Stimulated activated CD8-positive, alpha-beta memory T cell treated with anti-CD3 and anti-CD28 coated beads, Interleukin-12 subunit alpha, Interleukin-12 subunit beta, amount 100 ng/mL, for 4 hours (primary cell): ENCODE results near the gene PSME4.
A peak's percentile ranks its signal among the peaks of the same experiment; 100 is the strongest.

Experiments
- DNase-seq: peaks from one replicate; pipeline ENCODE4 v3.0.0-alpha.2; 2020; ENCODE audit warnings: low read depth

PSME4 gene, protein sequence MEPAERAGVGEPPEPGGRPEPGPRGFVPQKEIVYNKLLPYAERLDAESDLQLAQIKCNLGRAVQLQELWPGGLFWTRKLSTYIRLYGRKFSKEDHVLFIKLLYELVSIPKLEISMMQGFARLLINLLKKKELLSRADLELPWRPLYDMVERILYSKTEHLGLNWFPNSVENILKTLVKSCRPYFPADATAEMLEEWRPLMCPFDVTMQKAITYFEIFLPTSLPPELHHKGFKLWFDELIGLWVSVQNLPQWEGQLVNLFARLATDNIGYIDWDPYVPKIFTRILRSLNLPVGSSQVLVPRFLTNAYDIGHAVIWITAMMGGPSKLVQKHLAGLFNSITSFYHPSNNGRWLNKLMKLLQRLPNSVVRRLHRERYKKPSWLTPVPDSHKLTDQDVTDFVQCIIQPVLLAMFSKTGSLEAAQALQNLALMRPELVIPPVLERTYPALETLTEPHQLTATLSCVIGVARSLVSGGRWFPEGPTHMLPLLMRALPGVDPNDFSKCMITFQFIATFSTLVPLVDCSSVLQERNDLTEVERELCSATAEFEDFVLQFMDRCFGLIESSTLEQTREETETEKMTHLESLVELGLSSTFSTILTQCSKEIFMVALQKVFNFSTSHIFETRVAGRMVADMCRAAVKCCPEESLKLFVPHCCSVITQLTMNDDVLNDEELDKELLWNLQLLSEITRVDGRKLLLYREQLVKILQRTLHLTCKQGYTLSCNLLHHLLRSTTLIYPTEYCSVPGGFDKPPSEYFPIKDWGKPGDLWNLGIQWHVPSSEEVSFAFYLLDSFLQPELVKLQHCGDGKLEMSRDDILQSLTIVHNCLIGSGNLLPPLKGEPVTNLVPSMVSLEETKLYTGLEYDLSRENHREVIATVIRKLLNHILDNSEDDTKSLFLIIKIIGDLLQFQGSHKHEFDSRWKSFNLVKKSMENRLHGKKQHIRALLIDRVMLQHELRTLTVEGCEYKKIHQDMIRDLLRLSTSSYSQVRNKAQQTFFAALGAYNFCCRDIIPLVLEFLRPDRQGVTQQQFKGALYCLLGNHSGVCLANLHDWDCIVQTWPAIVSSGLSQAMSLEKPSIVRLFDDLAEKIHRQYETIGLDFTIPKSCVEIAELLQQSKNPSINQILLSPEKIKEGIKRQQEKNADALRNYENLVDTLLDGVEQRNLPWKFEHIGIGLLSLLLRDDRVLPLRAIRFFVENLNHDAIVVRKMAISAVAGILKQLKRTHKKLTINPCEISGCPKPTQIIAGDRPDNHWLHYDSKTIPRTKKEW (N-terminal part only)

DNA sequence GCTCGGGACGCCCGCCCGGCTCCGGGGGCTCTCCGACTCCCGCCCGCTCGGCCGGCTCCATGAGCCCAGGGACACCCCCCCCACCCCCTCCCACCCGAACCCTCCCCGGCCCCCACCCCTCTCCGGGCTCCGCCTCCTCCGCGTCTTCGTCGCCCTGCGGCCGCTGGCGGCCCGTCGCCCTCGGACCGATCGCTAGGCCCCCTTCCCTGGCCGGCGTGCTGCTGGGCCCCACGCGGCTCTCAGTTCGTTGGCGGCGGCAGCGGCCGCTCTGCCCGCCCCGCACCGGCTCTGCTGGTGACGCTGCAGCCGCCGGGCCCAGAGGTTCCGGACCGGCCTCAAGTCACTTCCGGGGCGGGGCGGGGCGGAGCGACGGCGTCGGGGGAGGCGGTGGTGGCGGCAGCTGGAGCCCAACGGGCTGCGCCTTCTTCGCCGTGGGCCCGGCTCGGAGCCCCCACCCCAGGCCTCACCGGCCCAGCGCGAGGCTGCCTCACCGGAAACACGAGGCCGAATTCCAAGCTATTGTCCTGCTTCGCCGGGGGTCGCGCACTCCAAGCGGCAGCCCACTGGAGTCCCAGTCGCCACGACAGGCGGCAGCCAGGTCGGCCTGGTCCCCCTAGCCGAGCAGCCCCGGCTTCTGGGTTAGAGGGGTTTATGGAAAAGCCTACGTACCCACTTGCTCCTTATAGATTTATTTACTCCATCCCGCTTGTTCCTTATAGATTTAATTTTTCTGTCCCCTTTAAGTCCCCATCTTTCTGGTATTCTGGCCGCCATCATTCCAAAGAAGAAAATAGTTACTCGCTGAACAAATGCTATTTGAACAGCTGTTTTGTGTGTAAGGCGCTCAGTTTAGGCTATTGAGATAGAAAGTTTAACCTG, at the start of gene PSME4:
Gene PSME4 (minus strand): TSS at position 270 of the 879 bp plus-strand sequence. CDS start 209 bp downstream, at position 61.
- peak; percentile 91 for DNase-seq

DNA sequence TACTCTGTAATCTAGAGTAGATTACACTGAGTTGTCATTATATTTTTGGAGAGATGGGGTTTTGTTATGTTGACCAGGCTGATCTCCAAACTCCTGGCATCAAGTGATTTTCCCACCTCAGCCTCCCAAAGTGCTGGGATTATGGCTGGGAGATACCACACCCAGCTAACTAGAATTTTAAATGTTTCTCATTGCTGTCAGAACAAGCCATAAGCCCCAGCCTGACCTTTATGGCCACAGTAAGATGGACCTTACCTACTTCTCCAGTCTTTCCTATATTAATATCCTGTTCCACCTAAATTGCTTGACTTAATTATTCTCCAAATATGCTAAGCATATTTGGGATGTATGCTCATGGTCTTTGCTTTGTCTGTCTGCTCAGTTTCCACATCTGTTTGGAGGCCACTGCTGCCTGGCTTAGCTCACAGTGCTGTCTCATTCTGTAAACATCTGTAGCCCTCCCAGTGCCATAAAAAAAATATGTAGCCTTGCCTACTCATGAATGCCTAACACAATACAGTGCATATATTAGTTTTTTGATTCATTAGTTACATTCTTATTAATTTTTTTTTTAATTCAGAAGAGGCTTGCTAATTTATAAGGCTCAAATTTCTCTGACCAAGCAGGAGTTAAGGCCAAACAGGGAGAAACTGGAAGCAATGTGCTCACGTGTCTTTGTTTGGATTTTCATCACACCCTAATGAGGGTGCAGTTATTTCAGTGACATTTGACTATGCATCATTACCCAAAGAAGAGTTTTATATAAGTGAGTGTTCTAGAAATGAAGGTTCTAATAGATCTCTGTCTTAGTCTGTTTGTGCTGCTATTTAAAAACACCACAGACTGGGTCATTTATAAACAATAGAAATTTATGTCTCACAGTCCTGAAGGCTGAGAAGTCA, 45.3 kb upstream of the PSME4 start:
- no peak for DNase-seq

DNA sequence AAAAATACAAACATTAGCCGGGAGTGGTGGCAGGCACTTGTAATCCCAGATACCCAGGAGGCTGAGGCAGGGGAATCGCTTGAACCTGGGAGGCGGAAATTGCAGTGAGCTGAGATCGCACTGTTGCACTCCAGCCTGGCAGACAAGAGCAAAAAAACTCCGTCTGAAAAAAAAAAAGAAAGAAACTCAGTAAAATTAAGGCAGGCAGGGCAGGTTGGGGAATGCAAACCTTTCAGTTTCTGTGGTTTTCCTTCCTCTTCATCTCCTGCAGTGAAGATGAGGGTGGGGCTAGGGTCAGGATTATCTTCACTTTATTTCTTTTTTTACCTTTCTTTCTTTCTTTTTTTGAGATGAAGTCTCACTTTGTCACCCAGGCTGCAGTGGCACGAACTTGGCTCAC, 43.2 kb upstream of the PSME4 start:
- DNase-seq, result no peak

DNA sequence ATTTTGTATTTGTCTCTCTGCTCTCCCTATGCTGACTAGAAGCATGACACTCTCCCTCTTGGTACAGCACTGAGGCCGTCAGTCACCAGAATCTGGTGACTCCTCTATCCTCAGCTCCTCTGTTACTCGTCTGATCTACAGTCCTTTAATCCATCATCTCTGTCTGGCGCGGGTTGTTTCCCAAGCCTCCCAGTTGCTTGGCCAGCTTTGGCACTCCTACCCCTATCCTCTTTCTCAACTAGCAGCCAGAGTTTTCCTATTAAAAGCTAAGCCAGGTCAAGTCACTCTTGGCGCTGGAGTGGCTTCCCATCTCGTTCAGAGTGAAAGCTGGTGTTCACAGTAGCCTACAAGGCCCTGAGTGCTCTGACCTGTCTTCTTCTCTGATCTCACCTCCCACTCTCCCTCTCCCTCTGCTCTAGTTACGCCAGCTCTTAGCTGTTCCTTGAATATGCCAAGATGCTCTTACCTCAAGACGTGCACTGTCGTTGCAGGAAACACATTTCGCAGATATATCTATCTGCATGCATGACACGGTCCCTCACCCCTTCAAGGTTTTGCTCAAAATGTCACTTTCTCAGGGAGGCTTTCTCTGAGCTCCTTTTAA, 41.8 kb upstream of the PSME4 start:
- no peak for DNase-seq

DNA sequence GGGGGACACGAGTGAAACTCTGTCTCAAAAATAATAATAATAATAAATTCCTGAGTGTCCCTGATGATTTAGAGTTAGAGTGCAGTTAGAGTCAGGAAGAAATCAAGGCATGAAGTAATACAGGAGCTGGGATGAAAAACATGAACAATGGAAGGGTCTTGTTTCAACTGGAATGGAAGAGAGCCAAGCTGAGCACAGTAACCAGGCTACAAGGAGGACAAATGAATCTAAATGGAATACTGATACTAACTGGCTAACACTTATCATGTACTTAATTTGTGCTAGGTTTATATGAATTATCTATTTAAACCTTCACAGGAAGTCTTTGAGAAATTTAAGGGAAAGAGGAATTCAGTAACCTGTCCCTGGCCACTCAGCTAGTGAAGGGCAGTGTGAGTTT, 38.8 kb upstream of the PSME4 start:
- DNase-seq, result no peak

DNA sequence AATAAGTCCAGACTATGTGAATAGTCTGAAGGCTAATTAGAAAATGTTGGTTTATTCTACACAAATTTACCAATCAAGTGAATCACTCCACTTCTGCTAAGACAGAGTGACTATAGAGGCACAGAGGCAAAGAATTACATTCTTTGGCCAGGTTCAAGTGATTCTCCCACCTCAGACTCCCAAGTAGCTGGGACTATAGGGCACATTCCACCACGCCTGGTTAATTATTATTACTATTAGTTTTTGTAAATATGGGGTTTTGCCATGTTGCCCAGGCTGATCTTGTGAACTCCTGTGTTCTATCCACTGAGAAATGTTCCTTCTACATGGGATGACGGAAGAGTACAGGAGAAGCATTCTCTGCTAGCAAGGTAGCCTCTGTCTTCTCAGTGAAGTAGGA, 37.6 kb upstream of the PSME4 start:
- DNase-seq, result no peak

DNA sequence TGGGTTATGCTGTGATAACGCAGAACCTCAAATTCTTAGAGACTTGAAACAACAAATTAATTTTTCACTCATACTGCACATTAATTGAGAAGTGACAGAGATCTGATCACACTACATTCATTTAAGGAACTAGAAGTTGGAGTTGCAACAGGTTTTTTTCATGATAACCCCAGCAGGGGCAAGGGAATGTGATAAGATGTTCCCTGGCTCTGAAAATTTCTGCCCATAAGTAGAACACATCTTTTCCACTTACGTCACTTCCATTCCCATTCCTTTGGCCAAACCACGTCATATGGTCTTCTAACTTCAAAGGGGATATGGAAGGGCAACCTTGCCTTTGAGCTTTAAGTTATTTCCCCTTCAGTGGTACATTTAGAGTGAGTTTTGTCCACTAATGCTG, 29.7 kb upstream of the PSME4 start:
- no peak for DNase-seq

DNA sequence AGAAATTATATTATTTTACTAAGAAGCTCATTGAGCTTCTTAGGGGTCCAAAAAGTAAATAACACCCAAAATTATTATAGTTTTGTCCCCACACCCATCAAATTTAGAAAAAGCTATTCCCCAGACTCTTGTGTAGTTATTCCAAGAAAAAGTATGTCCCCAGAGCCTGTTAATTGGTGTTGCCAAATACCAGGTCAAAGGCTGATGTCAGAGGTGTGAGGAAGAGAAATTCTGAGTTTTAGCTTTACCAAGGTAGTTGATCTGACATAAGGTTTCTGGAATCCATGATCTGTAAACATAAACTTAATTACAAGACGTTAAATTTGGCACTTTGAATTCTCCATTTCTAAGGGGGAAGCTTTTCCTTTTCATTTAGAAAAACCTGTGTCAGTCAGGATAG, 29.3 kb upstream of the PSME4 start:
- DNase-seq, result no peak

DNA sequence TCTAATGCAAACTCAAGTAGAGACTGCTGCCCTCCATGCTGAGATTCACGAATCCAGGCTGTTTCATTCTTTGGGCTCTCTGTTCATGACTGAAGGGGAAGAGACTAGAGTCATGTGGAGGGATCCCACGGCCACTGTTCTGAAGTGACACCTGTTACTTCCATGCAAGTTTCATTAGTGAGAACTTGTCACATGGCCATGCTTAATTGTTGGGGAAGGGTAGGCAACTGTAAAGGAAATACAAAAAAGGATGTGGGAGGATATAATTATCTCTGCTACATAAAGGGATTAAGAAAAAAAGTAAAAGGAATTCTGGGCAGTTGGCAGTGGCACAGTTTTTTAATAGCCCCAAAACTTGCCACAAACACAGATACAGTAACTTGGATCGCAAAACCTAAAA, 28.0 kb upstream of the PSME4 start:
- no peak for DNase-seq

DNA sequence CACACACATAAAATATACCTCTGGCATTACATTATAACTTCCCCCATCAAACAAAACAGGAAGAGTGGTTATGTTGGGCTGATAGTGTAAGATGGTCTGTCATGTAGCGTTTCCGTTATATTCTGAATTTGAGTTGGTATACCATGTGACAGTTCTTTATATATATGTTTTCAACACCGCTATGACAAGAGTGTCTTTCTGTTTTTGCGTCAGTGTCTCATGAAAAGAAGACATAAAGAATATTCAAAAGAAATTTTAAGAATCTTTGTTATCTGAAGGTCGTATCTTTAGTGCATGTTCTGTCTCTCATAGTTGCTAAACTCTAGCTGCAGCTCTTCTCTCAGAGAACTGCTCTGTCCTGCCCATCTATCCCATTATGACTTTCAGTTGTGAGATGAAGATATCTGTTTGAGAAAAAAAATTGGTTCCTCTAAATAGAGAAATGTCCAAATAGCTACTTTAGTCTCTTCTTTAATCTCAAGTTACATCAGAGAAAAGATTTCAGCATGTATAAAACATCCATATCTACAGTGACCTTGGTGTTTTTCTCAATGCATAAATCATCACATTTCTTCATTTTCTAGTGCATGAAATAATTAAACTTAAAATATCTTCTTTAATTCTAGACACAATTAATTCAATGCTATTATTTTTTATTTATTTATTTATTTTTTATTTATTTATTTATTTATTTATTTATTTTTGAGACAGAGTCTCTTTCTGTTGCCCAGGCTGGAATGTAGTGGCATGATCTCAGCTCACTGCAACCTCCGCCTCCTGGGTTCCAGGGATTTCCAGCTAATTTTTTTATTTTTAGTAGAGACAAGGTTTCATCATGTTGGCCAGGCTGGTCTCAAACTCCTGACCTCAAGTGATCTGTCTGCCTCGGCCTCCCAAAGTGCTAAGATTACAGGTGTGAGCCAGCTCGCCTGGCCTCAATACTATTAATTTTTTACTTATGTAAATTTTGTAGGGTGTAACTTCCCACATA, 24.3 kb upstream of the PSME4 start:
- no peak for DNase-seq

DNA sequence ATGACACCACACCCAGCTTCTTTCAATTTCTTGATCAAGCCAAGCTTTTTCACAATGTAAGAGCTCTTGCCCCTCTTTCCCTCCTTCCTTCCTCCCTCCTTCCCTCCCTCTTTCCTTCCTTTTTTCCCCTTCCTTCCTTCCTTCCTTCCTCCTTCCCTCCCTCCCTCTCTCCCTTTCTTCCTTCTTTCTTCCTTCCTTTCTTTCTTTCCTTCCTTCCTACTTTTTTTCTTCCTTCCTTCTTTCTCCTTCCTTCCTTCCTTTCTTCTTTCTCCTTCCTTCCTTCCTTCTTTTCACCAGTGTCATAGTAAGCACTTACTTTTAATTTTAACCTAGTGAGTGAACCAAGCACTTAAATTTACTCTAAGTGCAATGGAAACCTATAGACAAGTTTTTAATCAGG, 21.2 kb upstream of the PSME4 start:
- DNase-seq, result no peak

DNA sequence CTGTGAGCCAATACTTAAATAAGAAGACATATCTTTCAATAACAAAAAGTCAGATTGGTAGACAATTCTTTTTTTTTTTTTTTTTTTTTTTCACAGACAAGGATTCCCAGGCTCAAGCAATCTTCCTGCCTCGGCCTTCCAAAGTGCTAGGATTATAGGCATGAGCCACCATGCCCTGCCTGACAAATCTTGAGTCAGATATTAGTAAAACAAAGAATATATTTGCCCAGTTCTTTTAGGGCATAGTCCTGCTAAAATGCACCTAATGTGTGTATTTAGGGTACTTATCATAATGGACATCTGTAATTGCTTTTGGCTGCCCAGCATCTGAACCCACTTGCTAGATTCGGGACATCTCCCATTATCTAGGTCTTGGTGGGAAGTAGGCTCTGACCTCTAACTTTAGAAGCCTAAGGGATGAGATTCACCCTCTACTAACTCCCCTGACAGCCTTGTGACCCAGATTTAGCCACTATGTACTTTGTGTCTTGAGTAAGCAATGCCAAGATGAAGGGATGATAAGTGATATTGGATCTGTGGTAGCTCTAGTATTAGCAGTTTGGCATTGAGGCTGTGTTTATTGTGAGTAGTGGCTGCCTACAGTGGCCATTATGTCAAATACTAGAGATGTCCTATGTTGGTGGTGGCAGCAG, 18.5 kb upstream of the PSME4 start:
- DNase-seq, result no peak

DNA sequence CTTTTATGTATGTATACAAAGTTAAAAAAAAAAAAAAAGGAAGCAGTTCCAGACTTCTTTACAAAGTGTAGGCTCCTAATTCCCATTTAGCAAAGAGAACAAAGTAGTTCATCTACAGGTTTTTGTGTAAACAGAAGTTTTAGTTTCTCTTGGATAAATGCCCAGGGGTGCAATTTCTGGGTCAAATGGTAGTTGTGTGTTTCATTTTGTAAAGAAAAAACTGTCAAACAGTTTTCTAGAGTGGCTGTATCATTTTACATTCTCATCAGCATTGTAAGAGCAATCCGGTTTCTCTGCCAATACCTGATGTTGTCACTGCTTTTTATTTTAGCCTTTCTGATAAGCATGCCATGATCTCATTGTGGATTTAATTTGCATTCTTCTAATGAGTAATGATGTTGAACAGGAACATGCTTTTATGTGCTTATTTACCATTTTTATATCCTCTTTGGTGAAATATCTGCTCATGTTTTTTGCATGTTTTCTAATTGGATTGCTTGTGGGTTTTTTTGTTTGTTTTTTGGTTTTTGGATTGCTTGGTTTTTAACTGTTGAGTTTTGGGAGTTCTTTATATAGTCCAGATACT, 16.6 kb upstream of the PSME4 start:
- DNase-seq, result no peak

DNA sequence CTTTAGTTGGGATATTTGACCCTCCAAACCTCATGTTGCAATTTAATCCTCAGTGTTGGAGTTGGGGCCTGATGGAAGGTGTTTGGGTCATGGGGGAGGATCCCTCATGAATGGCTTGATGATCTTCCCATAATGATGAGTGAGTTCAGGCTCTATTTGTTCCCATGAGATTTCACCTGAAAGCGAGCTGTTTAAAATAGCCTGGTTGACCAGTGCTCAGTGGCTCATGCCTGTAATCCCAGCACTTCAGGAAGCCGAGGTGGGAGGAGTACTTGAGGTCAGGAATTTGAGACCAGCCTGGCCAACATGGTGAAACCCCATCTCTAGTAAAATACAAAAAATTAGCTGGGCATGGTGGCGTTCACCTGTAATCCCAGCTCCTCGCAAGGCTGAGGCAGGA, 14.9 kb upstream of the PSME4 start:
- DNase-seq, result no peak

DNA sequence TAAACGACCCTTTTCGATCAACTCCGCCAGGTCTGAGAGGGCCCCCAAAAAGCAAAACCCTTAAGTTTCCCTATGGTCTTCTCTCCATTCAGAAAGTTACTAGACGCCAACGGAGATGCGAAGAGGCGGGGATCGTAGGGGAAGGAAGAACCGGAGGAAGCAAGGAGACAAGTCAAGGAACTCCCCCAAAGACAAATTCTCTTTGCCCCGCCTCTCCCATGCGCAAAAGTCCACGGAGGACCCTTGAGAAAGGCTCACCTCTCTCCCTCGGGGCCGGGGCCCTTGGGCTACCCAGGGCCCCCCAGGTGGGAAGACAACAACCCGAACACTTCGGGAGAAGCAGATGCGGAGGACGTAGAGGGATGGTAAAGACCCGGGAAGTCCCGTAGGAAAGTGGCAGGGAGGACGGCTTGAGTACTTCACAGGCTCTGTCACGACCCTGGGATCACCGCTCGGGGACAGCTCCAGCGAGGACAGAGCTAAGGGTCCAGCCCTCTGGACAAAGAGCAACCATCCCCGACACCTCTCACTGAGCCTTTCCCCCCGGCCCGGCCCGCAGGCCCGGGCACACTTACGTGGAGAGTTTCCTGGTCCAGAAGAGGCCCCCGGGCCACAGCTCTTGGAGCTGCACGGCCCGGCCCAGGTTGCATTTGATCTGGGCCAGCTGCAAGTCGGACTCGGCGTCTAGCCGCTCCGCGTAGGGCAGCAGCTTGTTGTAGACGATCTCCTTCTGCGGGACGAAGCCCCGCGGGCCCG, 647 bp downstream of the PSME4 start:
- no peak for DNase-seq

DNA sequence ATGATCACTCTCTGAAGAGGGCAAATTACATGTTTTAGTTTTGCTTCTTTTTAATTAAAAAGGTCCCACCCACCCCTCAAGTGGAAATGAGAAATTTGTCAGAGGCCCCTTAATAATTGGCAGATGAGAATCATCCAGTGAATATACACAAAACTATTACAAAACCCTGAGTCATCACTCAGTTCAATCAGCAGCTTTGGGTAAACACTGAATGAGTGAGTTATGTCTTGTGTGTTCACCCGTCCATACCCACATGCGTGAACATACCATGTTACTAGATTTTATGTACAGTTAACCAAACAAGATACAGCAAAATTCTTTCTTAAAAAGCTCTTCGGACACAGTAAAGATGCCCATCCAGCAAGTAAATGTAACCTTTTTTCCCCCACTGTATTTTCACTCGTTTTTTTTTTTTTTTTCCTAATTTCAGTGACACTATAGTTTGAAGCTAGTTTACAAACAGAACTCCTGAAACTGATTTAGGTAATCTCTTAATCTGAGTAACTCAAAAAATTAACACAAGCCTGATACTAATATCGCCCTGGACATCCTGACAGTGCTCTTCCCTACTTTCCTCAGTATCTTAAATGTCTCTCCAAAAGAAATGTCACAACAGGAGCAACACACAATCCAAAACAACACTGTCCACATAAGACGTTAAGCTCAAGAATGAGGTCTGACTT, 1.4 kb downstream of the PSME4 start:
- no peak for DNase-seq
